Keratinocyte (primary cell): ENCODE measurements around the gene NEURL3. TPM values are rescaled to one million over a fixed set of nuclear protein-coding genes. Genes with fewer than 3 reads are reported as not detected.

ENCODE experiments used
- DNase-seq: peaks from one replicate; pipeline ENCODE4 v3.0.0-alpha.2; 2011; ENCODE audit warnings: low read depth, missing footprints, low spot score
- FAIRE-seq: peaks from 2 replicates; lab custom pipeline; 2011; peaks lifted over from hg19 to GRCh38; lab: Jason Lieb, UNC
- H2AFZ ChIP-seq: 2 replicates; pipeline ENCODE4 v1.6.0; 2012; ENCODE audit warnings: low read length, control low read depth, inconsistent platforms; ENCODE audit not compliant: control insufficient read depth
- H3K27ac ChIP-seq: 2 replicates; pipeline ENCODE4 v1.5.1; 2011; ENCODE audit warnings: low read length; ENCODE audit not compliant: control insufficient read depth, insufficient read depth
- H3K27me3 ChIP-seq: 3 replicates; pipeline ENCODE4 v1.6.0; 2011; ENCODE audit warnings: low read length; ENCODE audit not compliant: control insufficient read depth, insufficient read depth; ENCODE audit errors: extremely low read depth
- H3K36me3 ChIP-seq, 2 experiments: 2 replicates in 1 of 2; 3 replicates in 1 of 2; pipeline ENCODE4 v1.5.1; 2011; ENCODE audit warnings: low read length in 2 of 2, mild to moderate bottlenecking in 1 of 2; ENCODE audit not compliant: control insufficient read depth in 2 of 2, insufficient read depth in 2 of 2; ENCODE audit errors: extremely low read depth in 1 of 2
- H3K4me1 ChIP-seq: 3 replicates; pipeline ENCODE4 v1.5.1; 2011; ENCODE audit warnings: low read length; ENCODE audit not compliant: control insufficient read depth, insufficient read depth; ENCODE audit errors: extremely low read depth
- H3K4me2 ChIP-seq: 3 replicates; pipeline ENCODE4 v1.6.0; 2011; ENCODE audit warnings: low read depth, low read length; ENCODE audit not compliant: control insufficient read depth, insufficient read depth; ENCODE audit errors: extremely low read depth
- H3K4me3 ChIP-seq, 3 experiments: fragments of 200-600 bp in 1 of 3; sonication (generic) in 1 of 3; 2 replicates in 2 of 3; 3 replicates in 1 of 3; pipeline ENCODE4 v1.5.1; 2011 to 2016; ENCODE audit warnings: low read length in 3 of 3, mild to moderate bottlenecking in 3 of 3, control low read depth in 2 of 3, inconsistent platforms in 1 of 3, low read depth in 1 of 3, mixed read lengths in 1 of 3, mixed run types in 1 of 3, moderate library complexity in 1 of 3; ENCODE audit not compliant: control insufficient read depth in 2 of 3, insufficient read depth in 2 of 3; ENCODE audit errors: extremely low read depth in 1 of 3
- H3K79me2 ChIP-seq: 2 replicates; pipeline ENCODE4 v1.6.0; 2012; ENCODE audit warnings: low read length; ENCODE audit not compliant: control insufficient read depth, insufficient read depth
- H3K9ac ChIP-seq: 3 replicates; pipeline ENCODE4 v1.6.0; 2011; ENCODE audit warnings: low read length; ENCODE audit not compliant: control insufficient read depth, insufficient read depth; ENCODE audit errors: extremely low read depth
- H3K9me1 ChIP-seq: 3 replicates; pipeline ENCODE4 v1.6.0; 2011; ENCODE audit warnings: low read length; ENCODE audit not compliant: control insufficient read depth, insufficient read depth; ENCODE audit errors: extremely low read depth
- H3K9me3 ChIP-seq: 2 replicates; pipeline ENCODE4 v1.5.1; 2012; ENCODE audit warnings: low read depth, low read length; ENCODE audit not compliant: control insufficient read depth
- H4K20me1 ChIP-seq: 3 replicates; pipeline ENCODE4 v1.6.0; 2011; ENCODE audit warnings: low read length; ENCODE audit not compliant: control insufficient read depth, insufficient read depth; ENCODE audit errors: extremely low read depth
- EZH2 ChIP-seq: IDR thresholded peaks from one replicate; pipeline ENCODE4 v1.6.1; 2012; ENCODE audit warnings: inconsistent platforms, mild to moderate bottlenecking, low read length, moderate library complexity
- dilution Hi-C: fragments of 300-500 bp; cut with MboI; formaldehyde crosslinking; loops from one replicate; pipeline ENCODE4 v1.7.0; 2020; ENCODE audit warnings: low sequenced_read_pairs; ENCODE audit not compliant: extremely low pct_ligation_motif_present
- polyA plus RNA-seq, 5 experiments: library from polyadenylated mRNA; depleted of rRNA in 3 of 5; stranded (reverse) in 3 of 5; stranded (forward) in 1 of 5; unstranded in 1 of 5; fragments of >200 nt; gene quantifications; 1 replicate in 1 of 5; 2 replicates in 3 of 5; 3 replicates in 1 of 5; pipeline versions ENCODE4 v1.2.1 to v1.2.3, GENCODE V29; 2011 to 2012; ENCODE audit warnings: missing spikeins in 2 of 5, low read depth in 1 of 5, low replicate concordance in 1 of 5
- TF ChIP-seq, protein P1 (sequence below), 3 experiments: IDR thresholded peaks in 1 of 3; conservative IDR thresholded peaks in 1 of 3; optimal IDR thresholded peaks in 1 of 3; 2 replicates in 2 of 3; 3 replicates in 1 of 3; pipeline versions ENCODE3 to v1.5.1; 2011; ENCODE audit warnings: low read length in 3 of 3, mild to moderate bottlenecking in 3 of 3, moderate library complexity in 2 of 3, control low read depth in 1 of 3, inconsistent platforms in 1 of 3; ENCODE audit not compliant: insufficient read depth in 2 of 3; ENCODE audit errors: extremely low read depth in 1 of 3

Gene NEURL3
- polyA plus RNA-seq, 1 donor (not counting 4 experiments of a cell fraction or from before 2014, with no cell fraction given) = not detected

DNA sequence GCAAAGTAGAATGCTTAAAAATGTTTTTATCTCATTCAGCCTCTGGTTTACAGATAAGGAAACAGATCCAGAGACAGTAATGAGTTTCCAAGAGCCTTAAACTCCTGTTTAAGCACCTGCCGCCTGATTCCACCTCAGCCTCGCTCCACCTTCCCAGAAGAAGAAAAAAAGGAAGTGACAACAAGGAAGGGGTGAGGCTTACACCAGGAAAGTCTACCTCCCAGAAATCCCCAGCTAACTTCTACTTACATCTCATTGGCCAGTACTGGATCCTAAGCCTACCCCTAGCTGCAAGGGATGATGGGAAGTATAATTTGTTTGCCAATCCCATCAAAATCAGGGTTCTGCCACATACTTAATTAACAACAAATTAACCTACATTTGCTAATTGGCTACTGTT, 16.1 kb upstream of the NEURL3 start:
- Histone ChIP-seq H3K27me3 (peaks cover 15% of the 10 kb centered on the region), H3K9me3 (no peaks in the 10 kb centered on the region), H3K4me2 (no peak overlapping the region), H2AFZ (no peak overlapping the region), H3K27ac (no peak overlapping the region), H3K4me1 (no peaks in the 10 kb centered on the region), H3K9ac (no peak overlapping the region), H3K9me1 (no peaks in the 10 kb centered on the region), H3K36me3 (no peaks in the 10 kb centered on the region), H3K79me2 (no peaks in the 10 kb centered on the region), H4K20me1 (no peaks in the 10 kb centered on the region), H3K4me3 (no peak overlapping the region)
- FAIRE-seq = no peak
- TF ChIP-seq, protein P1, sequence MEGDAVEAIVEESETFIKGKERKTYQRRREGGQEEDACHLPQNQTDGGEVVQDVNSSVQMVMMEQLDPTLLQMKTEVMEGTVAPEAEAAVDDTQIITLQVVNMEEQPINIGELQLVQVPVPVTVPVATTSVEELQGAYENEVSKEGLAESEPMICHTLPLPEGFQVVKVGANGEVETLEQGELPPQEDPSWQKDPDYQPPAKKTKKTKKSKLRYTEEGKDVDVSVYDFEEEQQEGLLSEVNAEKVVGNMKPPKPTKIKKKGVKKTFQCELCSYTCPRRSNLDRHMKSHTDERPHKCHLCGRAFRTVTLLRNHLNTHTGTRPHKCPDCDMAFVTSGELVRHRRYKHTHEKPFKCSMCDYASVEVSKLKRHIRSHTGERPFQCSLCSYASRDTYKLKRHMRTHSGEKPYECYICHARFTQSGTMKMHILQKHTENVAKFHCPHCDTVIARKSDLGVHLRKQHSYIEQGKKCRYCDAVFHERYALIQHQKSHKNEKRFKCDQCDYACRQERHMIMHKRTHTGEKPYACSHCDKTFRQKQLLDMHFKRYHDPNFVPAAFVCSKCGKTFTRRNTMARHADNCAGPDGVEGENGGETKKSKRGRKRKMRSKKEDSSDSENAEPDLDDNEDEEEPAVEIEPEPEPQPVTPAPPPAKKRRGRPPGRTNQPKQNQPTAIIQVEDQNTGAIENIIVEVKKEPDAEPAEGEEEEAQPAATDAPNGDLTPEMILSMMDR (optimal IDR thresholded peaks at IDR 0.05 in 1 of 3, IDR thresholded peaks at IDR 0.05 in 1 of 3, conservative IDR thresholded peaks at IDR 0.05 in 1 of 3; ENCODE audit: extremely low read depth in 1 of 3, insufficient read depth in 2 of 3, low read length in 3 of 3) = no peak
- TF ChIP-seq EZH2 = no peak
- dilution Hi-C loops = no loop called here
- no peak for DNase-seq

DNA sequence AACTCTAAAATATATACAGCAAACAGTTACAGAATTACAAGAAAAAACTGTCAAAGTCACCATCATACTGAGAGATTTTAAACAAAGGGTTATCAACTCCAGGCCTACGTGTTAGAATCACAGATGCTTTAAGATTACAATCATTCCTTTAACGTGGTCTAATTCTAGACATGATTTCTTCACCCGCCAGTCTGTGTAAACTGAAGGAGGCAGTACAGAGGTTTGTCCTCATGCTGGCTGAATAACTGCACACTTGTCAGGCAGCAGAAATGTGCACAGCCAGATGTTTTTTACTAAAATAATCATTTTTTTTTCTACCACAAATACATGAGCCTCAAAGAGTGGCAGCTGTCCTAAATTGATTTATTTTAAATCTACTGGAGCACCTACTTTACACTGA, 15.5 kb upstream of the NEURL3 start:
- Histone ChIP-seq H3K27me3 (peaks cover 10% of the 10 kb centered on the region), H2AFZ (no peak overlapping the region), H3K4me2 (no peak overlapping the region), H3K9ac (no peak overlapping the region), H3K36me3 (no peaks in the 10 kb centered on the region), H3K9me3 (no peaks in the 10 kb centered on the region), H3K79me2 (no peaks in the 10 kb centered on the region), H3K4me1 (no peaks in the 10 kb centered on the region), H3K27ac (no peak overlapping the region), H4K20me1 (no peaks in the 10 kb centered on the region), H3K4me3 (no peak overlapping the region), H3K9me1 (no peaks in the 10 kb centered on the region)
- DNase-seq (no peak), FAIRE-seq (no peak)
- dilution Hi-C loops = no loop called here
- TF ChIP-seq, protein P1 (optimal IDR thresholded peaks at IDR 0.05 in 1 of 3, IDR thresholded peaks at IDR 0.05 in 1 of 3, conservative IDR thresholded peaks at IDR 0.05 in 1 of 3; ENCODE audit: extremely low read depth in 1 of 3, insufficient read depth in 2 of 3, low read length in 3 of 3) = no peak
- no peak for TF ChIP-seq EZH2
